DOHH2 (cell line): ENCODE measurements around the gene LAMC3.

Experiments used
- H3F3A ChIP-seq: fragments of 200-600 bp; sonication (generic), shearing (Covaris generic); 2 replicates; pipeline ENCODE4 v1.6.0; 2016; ENCODE audit warnings: antibody characterized with exemption, mild to moderate bottlenecking; ENCODE audit not compliant: control insufficient read depth, insufficient read depth
- H3K27ac ChIP-seq: fragments of 200-600 bp; sonication (generic); 2 replicates; pipeline ENCODE4 v1.5.1; 2014; ENCODE audit warnings: low read depth, mild to moderate bottlenecking, low read length, moderate library complexity
- H3K27me3 ChIP-seq: fragments of 200-600 bp; sonication (generic); 2 replicates; pipeline ENCODE4 v1.6.1; 2014; ENCODE audit warnings: mild to moderate bottlenecking, low read length, mixed read lengths; ENCODE audit not compliant: control insufficient read depth
- H3K36me3 ChIP-seq: fragments of 200-600 bp; sonication (generic); 2 replicates; pipeline ENCODE4 v1.6.1; 2014; ENCODE audit warnings: mild to moderate bottlenecking, low read length, moderate library complexity, mixed read lengths; ENCODE audit not compliant: control insufficient read depth
- H3K4me1 ChIP-seq: fragments of 200-600 bp; sonication (generic); 2 replicates; pipeline ENCODE4 v1.6.1; 2014; ENCODE audit warnings: mild to moderate bottlenecking, low read length, mixed read lengths; ENCODE audit not compliant: control insufficient read depth
- H3K4me2 ChIP-seq: fragments of 200-600 bp; sonication (generic); 2 replicates; pipeline ENCODE4 v1.6.0; 2014; ENCODE audit warnings: mild to moderate bottlenecking, low read length, moderate library complexity
- H3K4me3 ChIP-seq: fragments of 200-600 bp; sonication (generic); 2 replicates; pipeline ENCODE4 v1.5.1; 2014; ENCODE audit warnings: mild to moderate bottlenecking, low read length, mixed read lengths
- H3K79me2 ChIP-seq: fragments of 200-600 bp; sonication (generic); 2 replicates; pipeline ENCODE4 v1.6.1; 2014; ENCODE audit warnings: mild to moderate bottlenecking, low read length, mixed read lengths; ENCODE audit not compliant: control insufficient read depth
- H3K9me2 ChIP-seq: fragments of 200-600 bp; sonication (generic); replicated peaks from 2 replicates; pipeline ENCODE4 v1.6.1; 2014; ENCODE audit warnings: mild to moderate bottlenecking, low read length, mixed read lengths; ENCODE audit not compliant: control insufficient read depth
- H3K9me3 ChIP-seq: fragments of 200-600 bp; sonication (generic); 2 replicates; pipeline ENCODE4 v1.6.1; 2014; ENCODE audit warnings: antibody characterized with exemption, low read length, mixed read lengths; ENCODE audit not compliant: control insufficient read depth, insufficient read depth
- H4K20me1 ChIP-seq: fragments of 200-600 bp; sonication (generic); 2 replicates; pipeline ENCODE4 v1.6.0; 2014; ENCODE audit warnings: low read depth, mild to moderate bottlenecking, antibody characterized with exemption, low read length, moderate library complexity; ENCODE audit not compliant: control insufficient read depth, insufficient read depth
- EZH2phosphoT487 ChIP-seq: fragments of 200-600 bp; sonication (generic); IDR thresholded peaks from 2 replicates; pipeline ENCODE4 v1.6.1; 2017; ENCODE audit warnings: borderline replicate concordance, mild to moderate bottlenecking, antibody characterized with exemption, low read length, moderate library complexity, mixed read lengths
- TF ChIP-seq, protein P1 (sequence below): fragments of 200-600 bp; sonication (generic); IDR thresholded peaks from one replicate; pipeline ENCODE4 v1.5.1; 2014; ENCODE audit warnings: antibody characterized with exemption, mild to moderate bottlenecking, low read depth, low read length; ENCODE audit not compliant: poor library complexity, severe bottlenecking

LAMC3 gene

DNA sequence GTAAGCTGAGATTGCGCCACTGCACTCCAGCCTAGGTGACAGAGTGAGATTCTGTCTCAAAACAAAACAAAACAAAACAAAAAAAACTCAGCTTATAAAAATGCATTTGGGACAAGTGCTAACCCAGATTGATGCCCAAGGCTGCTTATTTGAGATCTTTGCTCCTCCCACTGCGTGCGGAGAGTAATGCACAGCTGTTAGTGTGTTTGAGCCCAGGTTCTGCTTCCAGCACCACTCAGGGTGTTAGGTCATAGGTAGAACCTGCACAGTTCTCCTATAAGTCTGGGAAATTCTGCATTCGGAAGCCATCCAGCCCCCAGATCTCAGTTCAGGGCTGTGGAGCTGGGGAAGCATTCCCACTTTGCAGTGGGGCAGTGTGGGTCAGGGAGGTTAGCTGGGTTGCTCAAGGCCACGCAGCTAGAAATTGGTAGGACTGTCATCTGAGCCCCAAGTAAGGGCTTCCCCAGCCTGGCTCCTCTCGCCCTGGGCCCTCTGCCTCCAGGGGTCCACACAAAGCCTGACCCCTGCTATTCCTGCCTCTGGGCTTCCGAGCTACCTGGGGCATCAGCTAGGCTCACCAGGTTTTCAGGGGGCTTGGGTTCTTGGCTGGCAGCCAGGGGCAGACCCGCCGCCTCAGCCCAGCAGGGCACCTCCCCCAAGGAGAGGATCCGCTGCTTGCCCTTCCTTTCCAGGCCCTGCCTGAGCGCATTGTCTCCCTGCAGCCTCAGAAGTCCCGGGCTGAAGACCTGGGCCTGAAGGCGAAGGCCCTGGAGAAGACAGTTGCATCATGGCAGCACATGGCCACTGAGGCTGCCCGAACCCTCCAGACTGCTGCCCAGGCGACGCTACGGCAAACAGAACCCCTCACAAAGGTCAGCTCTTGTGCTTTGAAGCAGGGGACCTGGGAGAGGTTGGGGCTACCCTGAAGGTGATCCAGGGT is 69.7 kb downstream of the LAMC3 start:
- H3K4me3 ChIP-seq, result no peak overlapping the region
- H3K9me3 ChIP-seq, result no peaks in the 10 kb centered on the region
- no peaks in the 10 kb centered on the region for H4K20me1 ChIP-seq
- no peak overlapping the region for H3K4me2 ChIP-seq
- no peaks in the 10 kb centered on the region for H3K79me2 ChIP-seq
- H3K27me3 ChIP-seq, result no peaks in the 10 kb centered on the region
- H3K36me3 ChIP-seq, result no peaks in the 10 kb centered on the region
- H3K27ac ChIP-seq, result no peak overlapping the region
- no peaks in the 10 kb centered on the region for H3K4me1 ChIP-seq
- no peaks in the 10 kb centered on the region for H3K9me2 ChIP-seq
- TF ChIP-seq, protein P1, sequence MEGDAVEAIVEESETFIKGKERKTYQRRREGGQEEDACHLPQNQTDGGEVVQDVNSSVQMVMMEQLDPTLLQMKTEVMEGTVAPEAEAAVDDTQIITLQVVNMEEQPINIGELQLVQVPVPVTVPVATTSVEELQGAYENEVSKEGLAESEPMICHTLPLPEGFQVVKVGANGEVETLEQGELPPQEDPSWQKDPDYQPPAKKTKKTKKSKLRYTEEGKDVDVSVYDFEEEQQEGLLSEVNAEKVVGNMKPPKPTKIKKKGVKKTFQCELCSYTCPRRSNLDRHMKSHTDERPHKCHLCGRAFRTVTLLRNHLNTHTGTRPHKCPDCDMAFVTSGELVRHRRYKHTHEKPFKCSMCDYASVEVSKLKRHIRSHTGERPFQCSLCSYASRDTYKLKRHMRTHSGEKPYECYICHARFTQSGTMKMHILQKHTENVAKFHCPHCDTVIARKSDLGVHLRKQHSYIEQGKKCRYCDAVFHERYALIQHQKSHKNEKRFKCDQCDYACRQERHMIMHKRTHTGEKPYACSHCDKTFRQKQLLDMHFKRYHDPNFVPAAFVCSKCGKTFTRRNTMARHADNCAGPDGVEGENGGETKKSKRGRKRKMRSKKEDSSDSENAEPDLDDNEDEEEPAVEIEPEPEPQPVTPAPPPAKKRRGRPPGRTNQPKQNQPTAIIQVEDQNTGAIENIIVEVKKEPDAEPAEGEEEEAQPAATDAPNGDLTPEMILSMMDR, result no peak
- no peak for TF ChIP-seq EZH2phosphoT487
- H3F3A ChIP-seq, result no peaks in the 10 kb centered on the region

DNA sequence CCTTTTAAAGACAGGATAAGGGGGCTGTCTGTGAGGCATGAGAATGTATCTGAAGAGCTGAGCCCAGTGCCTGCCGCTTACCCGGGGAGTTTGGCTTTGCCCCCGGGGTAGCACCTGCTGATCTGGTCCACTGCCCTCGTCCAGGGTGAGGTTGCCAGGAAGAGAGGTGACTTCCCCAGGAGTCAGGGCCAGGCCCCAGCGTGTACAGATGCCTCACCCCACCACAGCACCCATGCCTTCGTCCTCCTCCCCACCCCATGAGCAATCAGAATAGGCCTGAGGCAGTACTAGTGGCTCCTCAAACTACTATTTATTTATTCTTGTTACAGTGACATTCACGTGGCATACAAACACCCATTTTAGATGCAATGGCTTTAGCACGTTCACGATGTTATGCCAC is 71.6 kb downstream of the LAMC3 start:
- Histone ChIP-seq H3K4me3 (no peak overlapping the region), H3K9me2 (no peaks in the 10 kb centered on the region), H3K27me3 (no peaks in the 10 kb centered on the region), H3K4me2 (no peak overlapping the region), H3K9me3 (no peaks in the 10 kb centered on the region), H3K4me1 (no peaks in the 10 kb centered on the region), H3F3A (no peaks in the 10 kb centered on the region), H4K20me1 (no peaks in the 10 kb centered on the region), H3K27ac (no peak overlapping the region), H3K36me3 (no peaks in the 10 kb centered on the region), H3K79me2 (no peaks in the 10 kb centered on the region)
- TF ChIP-seq, protein P1, result no peak
- no peak for TF ChIP-seq EZH2phosphoT487

DNA sequence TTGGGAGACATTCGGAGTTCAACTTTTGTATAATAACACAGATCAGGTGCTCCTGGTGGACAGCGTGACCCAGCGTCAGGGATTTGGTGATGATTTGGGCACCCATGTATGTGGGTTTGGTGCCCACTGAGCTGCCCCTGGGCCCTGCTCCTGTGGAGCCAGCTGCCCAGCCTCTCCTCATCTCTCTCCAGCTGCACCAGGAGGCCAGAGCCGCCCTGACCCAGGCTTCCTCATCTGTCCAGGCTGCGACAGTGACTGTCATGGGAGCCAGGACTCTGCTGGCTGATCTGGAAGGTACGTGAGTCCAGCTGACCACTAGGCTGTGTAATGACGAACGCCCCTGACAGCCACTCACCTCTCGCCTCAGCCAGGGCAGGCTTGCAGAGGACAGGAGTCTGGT is 72.9 kb downstream of the LAMC3 start:
- Histone ChIP-seq H3K79me2 (no peaks in the 10 kb centered on the region), H3K36me3 (no peaks in the 10 kb centered on the region), H3K4me1 (no peaks in the 10 kb centered on the region), H3K27me3 (no peaks in the 10 kb centered on the region), H4K20me1 (no peaks in the 10 kb centered on the region), H3K27ac (no peak overlapping the region), H3K9me3 (no peaks in the 10 kb centered on the region), H3K4me3 (no peak overlapping the region), H3K4me2 (no peak overlapping the region), H3K9me2 (no peaks in the 10 kb centered on the region), H3F3A (no peaks in the 10 kb centered on the region)
- TF ChIP-seq, protein P1, result no peak
- no peak for TF ChIP-seq EZH2phosphoT487
